ENCODE data around the gene HSPA14. TPM values are rescaled to one million over a fixed set of nuclear protein-coding genes. Genes with fewer than 3 reads are reported as not detected.
"Not testable (repeated sequence)": the region's sequence is repeated elsewhere in the genome, so short reads cannot be mapped to it uniquely, and the experiment has no call there.

HSPA14 gene, protein sequence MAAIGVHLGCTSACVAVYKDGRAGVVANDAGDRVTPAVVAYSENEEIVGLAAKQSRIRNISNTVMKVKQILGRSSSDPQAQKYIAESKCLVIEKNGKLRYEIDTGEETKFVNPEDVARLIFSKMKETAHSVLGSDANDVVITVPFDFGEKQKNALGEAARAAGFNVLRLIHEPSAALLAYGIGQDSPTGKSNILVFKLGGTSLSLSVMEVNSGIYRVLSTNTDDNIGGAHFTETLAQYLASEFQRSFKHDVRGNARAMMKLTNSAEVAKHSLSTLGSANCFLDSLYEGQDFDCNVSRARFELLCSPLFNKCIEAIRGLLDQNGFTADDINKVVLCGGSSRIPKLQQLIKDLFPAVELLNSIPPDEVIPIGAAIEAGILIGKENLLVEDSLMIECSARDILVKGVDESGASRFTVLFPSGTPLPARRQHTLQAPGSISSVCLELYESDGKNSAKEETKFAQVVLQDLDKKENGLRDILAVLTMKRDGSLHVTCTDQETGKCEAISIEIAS
- 10 to 100 TPM; 23.3 to 40.9 TPM for total RNA-seq

DNA sequence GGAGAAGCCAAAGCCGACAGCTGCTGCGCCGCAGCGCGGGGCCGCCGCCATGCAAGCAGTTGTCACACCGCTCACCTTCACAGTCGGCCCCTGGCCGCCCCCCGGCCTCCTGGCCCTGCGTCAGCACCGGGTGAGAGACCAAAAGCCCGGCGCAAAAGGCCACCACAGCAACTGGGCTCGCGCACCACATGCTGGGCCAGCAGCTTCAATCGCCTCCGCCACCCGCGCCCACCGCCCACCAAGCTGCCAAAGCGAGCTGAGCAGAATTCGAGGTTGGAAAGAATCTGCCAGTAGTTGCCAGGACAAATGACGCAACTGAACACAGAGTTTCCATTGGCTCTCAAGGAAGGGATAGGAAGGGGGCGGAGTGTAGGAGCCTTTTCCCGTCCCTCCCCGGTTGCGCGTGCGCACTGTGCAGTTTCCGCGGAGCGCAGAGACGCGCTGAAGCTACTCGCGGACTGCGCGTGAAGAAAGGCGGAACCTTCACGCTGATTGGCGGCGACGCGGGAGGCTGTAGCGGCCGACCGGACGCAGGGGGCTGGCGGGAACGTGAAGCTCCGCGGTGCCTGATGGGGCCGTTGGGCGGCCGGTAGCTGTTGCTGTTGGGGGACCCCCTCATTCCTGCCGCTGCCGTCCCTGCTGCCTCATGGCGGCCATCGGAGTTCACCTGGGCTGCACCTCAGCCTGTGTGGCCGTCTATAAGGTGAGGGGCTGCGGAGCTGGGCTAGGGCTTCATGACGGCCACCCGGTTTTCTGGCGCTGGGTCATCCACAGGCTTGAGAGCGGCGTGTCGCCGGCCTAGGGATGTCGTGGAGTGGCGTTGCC lies at the start of gene HSPA14, which contains the start of the genes CDNF and MSANTD7:
TSS of gene HSPA14 (plus strand) at position 550 of the 825 bp plus-strand sequence. CDS start at position 647, 97 bp downstream.
TSS of gene CDNF (minus strand) at position 281 of the 825 bp plus-strand sequence. CDS start at position 190, 91 bp downstream.
TSS of gene MSANTD7 (plus strand) at position 550 of the 825 bp plus-strand sequence. CDS start 3,979 bp downstream, outside the sequence.
- ATAC-seq (replicated peaks) = peak; percentile 96
- H3K9me3 Mint-ChIP-seq = no peaks in the 10 kb centered on the region
- no peaks in the 10 kb centered on the region for H3K27me3 Mint-ChIP-seq
- H3K27ac Mint-ChIP-seq = peak within 1 kb of the TSS; percentile 93
- H3K4me3 Mint-ChIP-seq = peak within 1 kb of the TSS; percentile 79
- H3K36me3 Mint-ChIP-seq (ENCODE audit: low read depth) = peaks cover 48% of the 10 kb centered on the region
- H3K4me1 Mint-ChIP-seq = peaks cover 14% of the 10 kb centered on the region

DNA sequence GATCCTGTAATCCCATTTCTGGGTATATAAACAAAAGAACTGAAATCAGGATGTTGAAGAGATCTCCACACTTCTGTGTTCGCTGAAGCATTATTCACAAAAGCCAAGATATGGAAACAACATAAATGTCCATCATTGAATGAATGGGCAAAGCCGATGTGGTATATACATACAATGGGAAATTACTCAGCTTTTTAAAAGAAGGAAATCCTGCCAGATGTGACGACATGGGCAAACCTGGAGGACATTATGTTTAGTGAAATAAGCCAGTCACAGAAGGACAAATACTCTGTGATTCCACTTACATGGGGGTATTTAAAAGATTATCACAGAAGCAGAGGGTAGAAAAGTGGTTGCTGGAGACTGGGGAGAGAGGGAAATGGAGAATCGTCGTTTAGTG lies 39.5 kb upstream of the HSPA14 start:
- H3K27ac Mint-ChIP-seq = no peak overlapping the region
- H3K36me3 Mint-ChIP-seq (ENCODE audit: low read depth) = no peaks in the 10 kb centered on the region
- H3K27me3 Mint-ChIP-seq = no peaks in the 10 kb centered on the region
- no peak for ATAC-seq (replicated peaks)
- H3K4me3 Mint-ChIP-seq = no peak overlapping the region
- no peaks in the 10 kb centered on the region for H3K9me3 Mint-ChIP-seq
- no peaks in the 10 kb centered on the region for H3K4me1 Mint-ChIP-seq

DNA sequence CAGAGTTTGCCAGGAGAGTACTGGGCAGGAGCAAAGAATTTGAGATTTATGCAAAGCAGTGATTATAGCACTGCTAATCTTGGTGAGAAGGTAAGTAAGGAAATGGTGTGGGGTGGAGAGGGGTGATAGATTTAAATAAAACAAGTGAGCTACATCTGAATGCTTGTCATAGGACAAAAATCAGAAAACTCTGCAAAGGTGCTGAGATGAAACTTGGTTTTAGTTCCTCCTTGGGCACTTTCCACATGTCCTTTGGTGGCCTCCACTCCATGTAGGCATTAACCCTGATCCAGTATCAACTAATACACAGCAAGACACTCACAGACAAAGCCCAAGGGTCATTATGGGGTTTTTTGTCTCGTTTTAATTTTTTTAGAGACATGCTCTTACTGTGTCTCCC lies 37.7 kb upstream of the HSPA14 start:
- Mint-ChIP-seq H3K9me3 (no peaks in the 10 kb centered on the region), H3K27ac (no peak overlapping the region), H3K27me3 (no peaks in the 10 kb centered on the region), H3K4me3 (no peak overlapping the region), H3K36me3 (ENCODE audit: low read depth) (no peaks in the 10 kb centered on the region), H3K4me1 (no peaks in the 10 kb centered on the region)
- ATAC-seq (replicated peaks) = no peak

DNA sequence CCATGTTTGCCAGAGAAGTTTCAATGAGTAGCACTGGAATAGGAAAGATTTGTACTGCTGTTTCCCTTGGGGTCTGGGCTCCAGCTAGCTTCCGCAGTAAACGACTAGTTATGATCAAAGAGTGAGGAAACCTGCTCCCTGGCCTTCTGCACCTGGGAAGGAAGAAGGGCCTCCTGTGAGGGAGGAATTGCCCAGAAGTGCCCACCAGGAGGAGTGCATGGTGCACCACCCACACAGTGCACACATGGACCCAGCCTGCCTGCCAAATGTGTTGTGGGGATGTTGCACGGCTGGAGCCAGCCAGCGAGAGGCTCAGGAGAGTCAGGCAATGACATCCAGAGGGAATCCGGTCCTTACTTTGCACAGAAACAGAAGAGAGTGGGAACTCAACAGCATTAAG lies 36.4 kb upstream of the HSPA14 start:
- Mint-ChIP-seq H3K4me1 (no peaks in the 10 kb centered on the region), H3K27me3 (no peaks in the 10 kb centered on the region), H3K36me3 (ENCODE audit: low read depth) (no peaks in the 10 kb centered on the region), H3K9me3 (no peaks in the 10 kb centered on the region), H3K27ac (no peak overlapping the region), H3K4me3 (no peak overlapping the region)
- ATAC-seq (replicated peaks) = no peak

DNA sequence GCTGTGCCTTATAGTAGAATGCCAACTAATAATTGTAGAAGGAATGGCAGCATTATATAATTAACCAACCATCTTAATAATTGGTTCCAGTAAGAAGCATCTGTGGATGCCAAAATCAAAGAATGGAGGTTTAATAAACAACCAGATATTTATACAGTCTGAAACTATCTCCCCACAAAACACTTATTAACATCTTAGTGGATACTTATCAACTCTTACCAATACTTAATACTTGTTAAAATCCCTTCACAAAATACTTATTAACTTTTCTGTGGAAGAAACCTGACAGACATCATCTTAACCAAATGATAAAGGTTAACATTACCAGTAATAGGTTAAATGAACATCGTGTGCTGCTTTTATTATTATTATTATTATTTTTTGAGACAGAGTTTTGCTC lies 34.3 kb upstream of the HSPA14 start:
- no peaks in the 10 kb centered on the region for H3K36me3 Mint-ChIP-seq (ENCODE audit: low read depth)
- no peak overlapping the region for H3K4me3 Mint-ChIP-seq
- no peaks in the 10 kb centered on the region for H3K9me3 Mint-ChIP-seq
- ATAC-seq (replicated peaks) = no peak
- no peaks in the 10 kb centered on the region for H3K4me1 Mint-ChIP-seq
- no peak overlapping the region for H3K27ac Mint-ChIP-seq
- H3K27me3 Mint-ChIP-seq = no peaks in the 10 kb centered on the region

DNA sequence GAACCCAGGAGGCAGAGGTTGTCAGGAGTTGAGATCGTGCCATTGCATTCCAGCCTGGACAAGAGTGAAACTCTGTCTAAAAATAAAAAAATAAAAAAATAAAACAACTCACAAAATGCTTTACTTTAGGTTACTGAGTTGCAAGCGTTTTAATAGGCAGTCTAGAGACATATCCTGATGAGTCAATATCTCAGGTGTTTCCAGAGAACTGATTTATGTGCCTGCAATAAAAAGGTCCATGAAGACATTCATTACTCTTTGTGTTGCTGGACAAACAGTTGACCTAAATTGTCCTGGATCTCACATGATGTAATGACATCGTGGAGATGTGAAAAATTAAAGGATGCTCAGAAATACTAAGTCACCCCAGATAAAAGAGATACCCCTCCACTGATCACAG lies 31.8 kb upstream of the HSPA14 start:
- ATAC-seq (replicated peaks) = no peak
- H3K27ac Mint-ChIP-seq = no peak overlapping the region
- H3K9me3 Mint-ChIP-seq = no peaks in the 10 kb centered on the region
- H3K4me3 Mint-ChIP-seq = no peak overlapping the region
- no peaks in the 10 kb centered on the region for H3K27me3 Mint-ChIP-seq
- no peaks in the 10 kb centered on the region for H3K36me3 Mint-ChIP-seq (ENCODE audit: low read depth)
- peaks cover 3% of the 10 kb centered on the region for H3K4me1 Mint-ChIP-seq

DNA sequence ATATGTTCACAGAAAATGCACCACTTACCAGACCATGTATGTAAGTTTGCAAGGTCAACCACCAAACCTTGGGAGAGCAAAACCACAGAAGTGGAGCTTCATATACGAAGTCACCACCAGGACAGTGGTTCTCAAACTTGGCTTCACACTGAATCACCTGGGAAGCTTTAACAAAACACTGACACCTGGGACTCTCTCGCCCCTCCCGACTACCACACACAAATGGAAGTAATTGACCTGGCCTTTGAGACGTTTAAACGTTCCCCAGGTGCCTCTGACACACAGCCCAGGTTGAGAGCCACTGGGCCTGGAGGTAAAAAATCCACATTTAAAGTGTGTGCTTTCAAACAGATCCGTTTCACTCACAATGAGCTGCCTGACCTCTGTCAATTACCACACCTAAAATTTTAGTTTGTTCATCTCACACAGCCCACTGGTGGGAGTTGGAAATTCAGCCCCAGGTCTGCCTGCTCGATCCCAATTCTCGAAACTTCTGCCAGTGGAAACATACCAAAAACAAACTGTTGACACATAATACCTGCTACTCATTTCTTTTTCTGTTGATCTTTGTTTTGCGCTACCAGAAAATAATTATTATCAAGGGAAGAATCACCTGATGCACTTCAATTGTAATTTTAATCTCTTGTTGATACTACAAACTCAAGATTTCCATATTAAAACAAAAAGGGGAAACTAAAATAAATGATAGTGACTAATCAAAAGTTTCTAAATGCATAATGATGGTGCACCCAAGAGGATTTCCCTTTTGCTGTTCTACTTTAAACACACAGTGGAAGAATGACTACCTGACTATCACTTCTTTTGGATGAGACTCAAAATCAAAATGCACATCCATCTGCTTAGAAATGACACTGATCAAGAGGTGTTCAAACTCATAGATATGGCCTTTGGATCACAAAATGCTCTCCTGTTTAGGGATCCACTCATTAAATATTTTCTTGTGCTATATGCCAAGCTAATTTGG lies 26.8 kb upstream of the HSPA14 start:
- ATAC-seq (replicated peaks) = peak; percentile 57
- H3K27ac Mint-ChIP-seq = peak overlapping the region; percentile 71
- no peaks in the 10 kb centered on the region for H3K36me3 Mint-ChIP-seq (ENCODE audit: low read depth)
- peak overlapping the region; percentile 63 for H3K4me3 Mint-ChIP-seq
- peaks cover 9% of the 10 kb centered on the region for H3K4me1 Mint-ChIP-seq
- no peaks in the 10 kb centered on the region for H3K9me3 Mint-ChIP-seq
- no peaks in the 10 kb centered on the region for H3K27me3 Mint-ChIP-seq

DNA sequence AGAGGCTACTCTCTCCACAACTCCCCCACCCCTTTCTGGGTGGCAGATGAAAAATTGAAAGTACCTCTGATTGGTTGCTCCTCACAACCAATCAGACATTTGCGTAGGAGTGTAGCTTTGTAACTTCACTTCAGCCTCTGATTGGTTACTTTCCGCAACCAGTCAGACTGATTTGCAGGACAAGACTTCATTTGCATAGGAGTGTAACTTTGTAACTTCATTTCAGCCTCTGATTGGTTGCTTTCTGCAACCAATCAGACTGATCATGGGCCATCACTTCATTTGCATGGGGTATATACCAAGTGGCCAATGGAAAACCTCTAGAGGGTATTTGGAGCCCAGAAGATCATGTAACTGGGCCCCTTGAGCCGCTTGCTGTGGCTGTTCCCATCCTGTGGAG lies 25.8 kb upstream of the HSPA14 start:
- H3K4me1 Mint-ChIP-seq = peaks cover 9% of the 10 kb centered on the region
- peak overlapping the region; percentile 63 for H3K4me3 Mint-ChIP-seq
- H3K36me3 Mint-ChIP-seq (ENCODE audit: low read depth) = no peaks in the 10 kb centered on the region
- H3K27ac Mint-ChIP-seq = peak overlapping the region; percentile 71
- peak; percentile 79 for ATAC-seq (replicated peaks)
- H3K27me3 Mint-ChIP-seq = no peaks in the 10 kb centered on the region
- H3K9me3 Mint-ChIP-seq = no peaks in the 10 kb centered on the region

DNA sequence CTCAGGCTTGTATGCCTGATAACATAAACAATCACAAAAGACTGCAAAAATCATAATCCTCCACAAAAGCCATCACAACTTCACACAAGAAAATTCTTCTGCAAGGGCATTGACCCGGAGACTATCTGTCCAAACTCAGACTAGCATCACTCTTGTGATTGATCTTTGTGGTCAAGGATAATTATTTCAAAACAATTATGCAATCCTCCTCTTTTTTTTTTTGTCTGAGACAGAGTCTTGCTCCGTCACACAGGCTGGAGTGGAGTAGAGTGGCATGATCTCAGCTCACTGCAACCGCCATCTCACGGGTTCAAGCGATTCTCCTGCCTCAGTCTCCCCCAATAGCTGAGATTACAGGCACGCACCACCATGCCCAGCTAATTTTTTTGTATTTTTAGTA lies 22.4 kb upstream of the HSPA14 start:
- Mint-ChIP-seq H3K4me1 (peaks cover 9% of the 10 kb centered on the region), H3K9me3 (no peaks in the 10 kb centered on the region), H3K4me3 (no peak overlapping the region), H3K27me3 (no peaks in the 10 kb centered on the region), H3K27ac (no peak overlapping the region), H3K36me3 (ENCODE audit: low read depth) (no peaks in the 10 kb centered on the region)
- ATAC-seq (replicated peaks) = no peak

DNA sequence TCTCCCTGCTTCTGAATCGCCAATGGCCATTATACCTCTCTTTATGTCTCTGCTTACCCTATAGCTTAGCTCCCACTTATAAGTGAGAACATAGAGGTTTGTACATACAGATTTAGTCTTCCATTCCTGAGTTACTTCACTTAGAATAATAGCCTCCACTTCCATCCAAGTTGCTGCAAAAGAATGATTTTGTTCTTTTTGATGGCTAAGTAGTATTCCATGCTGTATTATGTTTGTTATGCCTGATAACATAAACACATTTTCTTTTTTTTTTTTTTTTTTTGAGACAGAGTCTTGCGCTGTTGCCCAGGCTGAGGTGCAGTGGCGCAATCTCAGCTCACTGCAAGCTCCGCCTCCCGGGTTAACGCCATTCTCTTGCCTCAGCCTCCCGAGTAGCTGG lies 21.4 kb upstream of the HSPA14 start:
- H3K27ac Mint-ChIP-seq; H3K4me3 Mint-ChIP-seq; H3K27me3 Mint-ChIP-seq; H3K4me1 Mint-ChIP-seq; H3K9me3 Mint-ChIP-seq; H3K36me3 Mint-ChIP-seq (ENCODE audit: low read depth); ATAC-seq (replicated peaks): not testable (repeated sequence)

DNA sequence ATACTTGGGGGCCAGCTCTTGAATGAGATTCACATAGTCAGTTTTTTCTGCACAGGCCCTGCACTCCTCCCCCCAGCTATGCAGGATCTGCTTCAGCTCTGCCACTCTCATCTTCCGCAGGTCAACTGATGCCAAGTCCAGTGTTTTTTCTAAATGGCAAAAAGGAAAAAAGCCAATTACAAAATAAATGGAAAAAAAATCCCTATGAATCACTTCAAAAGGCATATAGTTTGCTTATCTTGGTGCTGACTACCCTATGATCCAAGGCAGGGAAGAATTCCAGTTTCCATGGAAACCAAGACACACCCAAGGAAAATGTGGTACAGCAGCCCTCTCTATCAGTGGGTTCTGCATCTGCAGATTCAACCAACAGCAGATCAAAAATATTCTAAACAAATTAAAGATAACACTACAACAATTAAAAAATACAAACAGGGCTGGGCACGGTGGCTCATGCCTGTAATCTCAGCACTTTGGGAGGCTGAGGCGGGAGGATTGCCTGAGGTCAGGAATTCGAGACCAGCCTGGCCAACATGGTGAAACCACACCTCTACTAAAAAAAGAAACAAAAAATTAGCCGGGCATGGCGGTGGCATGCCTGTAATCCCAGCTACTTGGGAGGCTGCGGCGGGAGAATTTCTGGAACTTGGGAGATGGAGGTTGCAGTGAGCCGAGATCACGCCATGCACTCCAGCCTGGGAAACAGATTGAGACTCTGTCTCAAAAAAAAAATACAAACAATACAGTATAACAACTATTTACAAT lies 17.9 kb upstream of the HSPA14 start:
- Mint-ChIP-seq H3K4me3 (no peak overlapping the region), H3K9me3 (no peaks in the 10 kb centered on the region), H3K4me1 (no peaks in the 10 kb centered on the region), H3K36me3 (ENCODE audit: low read depth) (no peaks in the 10 kb centered on the region), H3K27ac (no peak overlapping the region), H3K27me3 (no peaks in the 10 kb centered on the region)
- ATAC-seq (replicated peaks) = no peak

DNA sequence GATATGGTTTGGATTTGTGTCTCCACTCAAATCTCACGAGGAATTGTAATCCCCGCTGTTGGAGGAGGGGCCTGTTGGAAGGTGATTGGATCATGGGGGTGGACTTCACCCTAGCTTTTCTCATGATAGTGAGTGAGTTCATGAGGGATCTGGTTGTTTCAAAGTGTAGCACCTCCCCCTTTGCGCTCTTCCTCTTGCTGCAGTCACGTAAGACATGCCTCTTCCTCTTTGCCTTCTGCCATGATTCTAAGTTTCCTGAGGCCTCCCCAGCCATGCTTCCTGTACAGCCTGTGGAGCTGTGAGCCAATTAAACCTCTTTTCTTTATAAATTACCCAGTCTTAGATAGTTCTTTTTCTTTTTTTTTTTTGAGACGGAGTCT lies 17.3 kb upstream of the HSPA14 start:
- no peaks in the 10 kb centered on the region for H3K9me3 Mint-ChIP-seq
- no peak overlapping the region for H3K4me3 Mint-ChIP-seq
- no peaks in the 10 kb centered on the region for H3K36me3 Mint-ChIP-seq (ENCODE audit: low read depth)
- no peaks in the 10 kb centered on the region for H3K27me3 Mint-ChIP-seq
- no peak for ATAC-seq (replicated peaks)
- no peak overlapping the region for H3K27ac Mint-ChIP-seq
- no peaks in the 10 kb centered on the region for H3K4me1 Mint-ChIP-seq

DNA sequence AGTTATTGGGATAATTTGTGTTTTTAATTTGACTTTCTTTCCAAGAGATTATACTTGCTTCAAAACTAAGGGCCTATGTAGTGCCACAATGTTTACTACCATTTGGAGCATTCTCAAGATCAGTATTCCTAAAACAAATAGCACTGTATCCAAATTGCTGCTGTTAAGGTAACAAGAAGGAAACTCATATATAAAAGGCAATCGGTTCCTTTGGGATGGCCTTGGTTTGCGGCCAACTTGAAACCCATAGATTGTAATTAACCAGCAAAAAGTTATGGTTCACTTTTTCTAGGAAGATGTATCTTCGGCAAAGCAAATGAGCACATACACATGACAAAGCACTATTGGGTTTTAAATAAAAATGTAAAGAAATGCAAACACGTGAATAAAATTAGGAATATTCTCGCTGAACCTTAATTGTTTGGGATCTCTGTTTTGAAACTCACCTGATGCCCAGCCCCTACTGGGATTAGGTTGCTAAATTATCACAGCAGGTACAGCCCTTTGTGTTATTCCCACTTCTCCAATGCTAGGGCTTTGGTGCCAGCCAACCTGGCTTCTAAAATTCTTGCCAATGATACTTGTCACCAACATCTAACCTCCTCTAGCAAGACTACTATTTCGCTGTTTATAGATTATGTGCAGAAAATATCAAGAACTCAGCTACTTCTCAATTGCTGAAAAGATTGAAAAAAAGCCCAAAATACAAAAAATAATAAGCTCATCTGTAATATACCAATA lies 16.3 kb upstream of the HSPA14 start:
- H3K36me3 Mint-ChIP-seq (ENCODE audit: low read depth) = no peaks in the 10 kb centered on the region
- H3K9me3 Mint-ChIP-seq = no peaks in the 10 kb centered on the region
- ATAC-seq (replicated peaks) = no peak
- H3K4me3 Mint-ChIP-seq = no peak overlapping the region
- no peak overlapping the region for H3K27ac Mint-ChIP-seq
- H3K27me3 Mint-ChIP-seq = no peaks in the 10 kb centered on the region
- H3K4me1 Mint-ChIP-seq = no peaks in the 10 kb centered on the region
